NB4 (cell line): ENCODE measurements around the gene CCDC9B.
A peak's percentile ranks its signal among the peaks of the same experiment; 100 is the strongest.

Source experiments
- DNase-seq: peaks from one replicate; pipeline ENCODE4 v3.0.0; 2010; ENCODE audit warnings: low read depth
- H3K4me3 ChIP-seq: one replicate; pipeline ENCODE4 v1.5.1; 2011; ENCODE audit warnings: mild to moderate bottlenecking, low read depth, low read length, moderate library complexity
- CTCF ChIP-seq: IDR thresholded peaks from one replicate; pipeline ENCODE4 v1.5.1; 2012; ENCODE audit warnings: low read depth, low read length
- MAX ChIP-seq: IDR thresholded peaks from 2 replicates; pipeline ENCODE4 v1.6.1; 2011; ENCODE audit warnings: low read depth, low read length
- MYC ChIP-seq: IDR thresholded peaks from 2 replicates; pipeline ENCODE4 v1.6.1; 2011; ENCODE audit warnings: low read depth, low read length
- POLR2A ChIP-seq: IDR thresholded peaks from 2 replicates; pipeline ENCODE4 v1.6.1; 2011; ENCODE audit warnings: mild to moderate bottlenecking; ENCODE audit not compliant: insufficient read length; ENCODE audit errors: extremely low read depth

Gene CCDC9B

GRCh38 chr15:40358471-40359353, 18.0 kb upstream of the CCDC9B start:
- TF ChIP-seq POLR2A (no peak), MAX (no peak), MYC (no peak)
- DNase-seq, result peak; percentile 56
- H3K4me3 ChIP-seq, result peak overlapping the region; percentile 42

- TF ChIP-seq POLR2A (no peak), MAX (peak; percentile 66)
These were observed 17.2 kb upstream of the CCDC9B start, which contains the start of gene DISP2 for GRCh38 chr15:40357723-40358470. Gene DISP2, plus strand, starts transcription at chr15:40358219. Its CDS starts 103 bp downstream, at chr15:40358322.

GRCh38 chr15:40357246-40357645, 16.5 kb upstream of the CCDC9B start:
- TF ChIP-seq MYC, result no peak
- no peak for TF ChIP-seq CTCF
- TF ChIP-seq MAX, result no peak
- TF ChIP-seq POLR2A, result no peak
- DNase-seq, result no peak
- no peak overlapping the region for H3K4me3 ChIP-seq

More at GRCh38 chr15:40357723-40358470, 17.2 kb upstream of the CCDC9B start, which contains the start of gene DISP2:
- peak; percentile 80 for DNase-seq
- H3K4me3 ChIP-seq, result peak within 1 kb of the TSS; percentile 42

GRCh38 chr15:40355976-40356585, 15.3 kb upstream of the CCDC9B start:
- H3K4me3 ChIP-seq, result no peak overlapping the region
- no peak for TF ChIP-seq POLR2A
- TF ChIP-seq MAX, result no peak
- TF ChIP-seq CTCF, result no peak
- no peak for TF ChIP-seq MYC
- DNase-seq, result no peak

GRCh38 chr15:40354408-40355171, 13.9 kb upstream of the CCDC9B start:
- TF ChIP-seq POLR2A (no peak), CTCF (peak; percentile 43), MAX (no peak)
- peak; percentile 38 for DNase-seq
- no peak overlapping the region for H3K4me3 ChIP-seq

- no peak for TF ChIP-seq MYC
- DNase-seq, result no peak
- H3K4me3 ChIP-seq, result no peak overlapping the region
These were observed 13.0 kb upstream of the CCDC9B start for GRCh38 chr15:40353697-40354096.
